OCI-LY3 (cell line): Measurements from ENCODE around the gene RANBP3.
"Not testable (repeated sequence)": the region's sequence is repeated elsewhere in the genome, so short reads cannot be mapped to it uniquely, and the experiment has no call there.

Experiments used
- H2AFZ ChIP-seq: fragments of 200-600, 300-600 bp; shearing (Covaris generic); 2 replicates; pipeline ENCODE4 v1.6.0; 2014; ENCODE audit warnings: antibody characterized with exemption, low read depth, low read length
- H3K27ac ChIP-seq: fragments of 200-600, 300-600 bp; sonication (generic); 2 replicates; pipeline ENCODE4 v1.5.1; 2014; ENCODE audit warnings: mild to moderate bottlenecking, low read length, moderate library complexity, mixed read lengths
- H3K27me3 ChIP-seq: fragments of 200-600, 300-600 bp; sonication (generic); 2 replicates; pipeline ENCODE4 v1.6.1; 2014; ENCODE audit warnings: low read depth, low read length, mixed read lengths
- H3K36me3 ChIP-seq: fragments of 200-600, 300-600 bp; sonication (generic); replicated peaks from 2 replicates; pipeline ENCODE3; 2014; ENCODE audit warnings: low read depth, low read length, mixed read lengths
- H3K4me1 ChIP-seq: fragments of 300-600, 200-600 bp; sonication (generic); 2 replicates; pipeline ENCODE4 v1.6.1; 2014; ENCODE audit warnings: low read length, mixed read lengths
- H3K4me2 ChIP-seq: fragments of 200-600, 300-600 bp; sonication (generic); 2 replicates; pipeline ENCODE4 v1.6.1; 2014; ENCODE audit warnings: low read length, mixed read lengths
- H3K4me3 ChIP-seq: fragments of 300-600, 200-600 bp; sonication (generic); 2 replicates; pipeline ENCODE4 v1.5.1; 2014; ENCODE audit warnings: antibody characterized with exemption, mild to moderate bottlenecking, low read length, moderate library complexity
- H3K79me2 ChIP-seq: fragments of 300-600, 200-600 bp; shearing (Covaris generic); 2 replicates; pipeline ENCODE4 v1.6.1; 2014; ENCODE audit warnings: mild to moderate bottlenecking, low read length, mixed read lengths
- H3K9ac ChIP-seq: fragments of 300-600, 200-600 bp; shearing (Covaris generic); 2 replicates; pipeline ENCODE4 v1.6.0; 2014; ENCODE audit warnings: mild to moderate bottlenecking, low read length, moderate library complexity
- H3K9me3 ChIP-seq: fragments of 200-600, 300-600 bp; shearing (Covaris generic); 2 replicates; pipeline ENCODE4 v1.6.1; 2014; ENCODE audit warnings: low read length, mixed read lengths; ENCODE audit not compliant: insufficient read depth
- H4K20me1 ChIP-seq: fragments of 200-600, 300-600 bp; sonication (generic); 2 replicates; pipeline ENCODE4 v1.6.1; 2016; ENCODE audit warnings: low read length, mixed read lengths; ENCODE audit not compliant: insufficient read depth
- EZH2phosphoT487 ChIP-seq: fragments of 200-600 bp; shearing (Covaris generic); IDR thresholded peaks from 2 replicates; pipeline ENCODE4 v1.6.1; 2018; ENCODE audit warnings: antibody characterized with exemption, mixed run types, low read depth
- TF ChIP-seq, protein P1 (sequence below): fragments of 200-600, 300-600 bp; sonication (generic); IDR thresholded peaks from 2 replicates; pipeline ENCODE4 v1.5.1; 2014; ENCODE audit warnings: antibody characterized with exemption, low read length, low read depth

RANBP3 gene, protein sequence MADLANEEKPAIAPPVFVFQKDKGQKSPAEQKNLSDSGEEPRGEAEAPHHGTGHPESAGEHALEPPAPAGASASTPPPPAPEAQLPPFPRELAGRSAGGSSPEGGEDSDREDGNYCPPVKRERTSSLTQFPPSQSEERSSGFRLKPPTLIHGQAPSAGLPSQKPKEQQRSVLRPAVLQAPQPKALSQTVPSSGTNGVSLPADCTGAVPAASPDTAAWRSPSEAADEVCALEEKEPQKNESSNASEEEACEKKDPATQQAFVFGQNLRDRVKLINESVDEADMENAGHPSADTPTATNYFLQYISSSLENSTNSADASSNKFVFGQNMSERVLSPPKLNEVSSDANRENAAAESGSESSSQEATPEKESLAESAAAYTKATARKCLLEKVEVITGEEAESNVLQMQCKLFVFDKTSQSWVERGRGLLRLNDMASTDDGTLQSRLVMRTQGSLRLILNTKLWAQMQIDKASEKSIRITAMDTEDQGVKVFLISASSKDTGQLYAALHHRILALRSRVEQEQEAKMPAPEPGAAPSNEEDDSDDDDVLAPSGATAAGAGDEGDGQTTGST

GRCh38 chr19:5977785-5978605 lies at the start of gene RANBP3:
RANBP3 (minus strand) TSS chr19:5978140; CDS start chr19:5978082, 58 bp downstream.
- H3K9ac ChIP-seq = peak within 1 kb of the TSS; percentile 96
- TF ChIP-seq, protein P1, sequence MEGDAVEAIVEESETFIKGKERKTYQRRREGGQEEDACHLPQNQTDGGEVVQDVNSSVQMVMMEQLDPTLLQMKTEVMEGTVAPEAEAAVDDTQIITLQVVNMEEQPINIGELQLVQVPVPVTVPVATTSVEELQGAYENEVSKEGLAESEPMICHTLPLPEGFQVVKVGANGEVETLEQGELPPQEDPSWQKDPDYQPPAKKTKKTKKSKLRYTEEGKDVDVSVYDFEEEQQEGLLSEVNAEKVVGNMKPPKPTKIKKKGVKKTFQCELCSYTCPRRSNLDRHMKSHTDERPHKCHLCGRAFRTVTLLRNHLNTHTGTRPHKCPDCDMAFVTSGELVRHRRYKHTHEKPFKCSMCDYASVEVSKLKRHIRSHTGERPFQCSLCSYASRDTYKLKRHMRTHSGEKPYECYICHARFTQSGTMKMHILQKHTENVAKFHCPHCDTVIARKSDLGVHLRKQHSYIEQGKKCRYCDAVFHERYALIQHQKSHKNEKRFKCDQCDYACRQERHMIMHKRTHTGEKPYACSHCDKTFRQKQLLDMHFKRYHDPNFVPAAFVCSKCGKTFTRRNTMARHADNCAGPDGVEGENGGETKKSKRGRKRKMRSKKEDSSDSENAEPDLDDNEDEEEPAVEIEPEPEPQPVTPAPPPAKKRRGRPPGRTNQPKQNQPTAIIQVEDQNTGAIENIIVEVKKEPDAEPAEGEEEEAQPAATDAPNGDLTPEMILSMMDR = no peak
- TF ChIP-seq EZH2phosphoT487 = no peak
- H4K20me1 ChIP-seq = peaks cover 23% of the 10 kb centered on the region
- peaks cover 39% of the 10 kb centered on the region for H3K36me3 ChIP-seq
- H3K9me3 ChIP-seq = no peaks in the 10 kb centered on the region
- H3K4me2 ChIP-seq = peak within 1 kb of the TSS; percentile 100
- peak within 1 kb of the TSS; percentile 75 for H3K27ac ChIP-seq
- peaks cover 78% of the 10 kb centered on the region for H3K79me2 ChIP-seq
- peaks cover 51% of the 10 kb centered on the region for H3K4me1 ChIP-seq
- peak within 1 kb of the TSS; percentile 45; the same call in 1 of the 2 replicates for H2AFZ ChIP-seq
- peak within 1 kb of the TSS; percentile 98 for H3K4me3 ChIP-seq
- H3K27me3 ChIP-seq = no peaks in the 10 kb centered on the region

GRCh38 chr19:6026390-6027227 lies 48.7 kb upstream of the RANBP3 start:
- no peaks in the 10 kb centered on the region for H3K36me3 ChIP-seq
- H3K4me3 ChIP-seq = no peak overlapping the region
- H3K79me2 ChIP-seq = no peaks in the 10 kb centered on the region
- no peak overlapping the region for H3K4me2 ChIP-seq
- no peak overlapping the region for H2AFZ ChIP-seq
- no peak overlapping the region for H3K27ac ChIP-seq
- no peaks in the 10 kb centered on the region for H3K27me3 ChIP-seq
- H3K4me1 ChIP-seq = peaks cover 6% of the 10 kb centered on the region
- TF ChIP-seq, protein P1 = no peak
- no peak overlapping the region for H3K9ac ChIP-seq
- H4K20me1 ChIP-seq = no peaks in the 10 kb centered on the region
- H3K9me3 ChIP-seq = no peaks in the 10 kb centered on the region

DNA sequence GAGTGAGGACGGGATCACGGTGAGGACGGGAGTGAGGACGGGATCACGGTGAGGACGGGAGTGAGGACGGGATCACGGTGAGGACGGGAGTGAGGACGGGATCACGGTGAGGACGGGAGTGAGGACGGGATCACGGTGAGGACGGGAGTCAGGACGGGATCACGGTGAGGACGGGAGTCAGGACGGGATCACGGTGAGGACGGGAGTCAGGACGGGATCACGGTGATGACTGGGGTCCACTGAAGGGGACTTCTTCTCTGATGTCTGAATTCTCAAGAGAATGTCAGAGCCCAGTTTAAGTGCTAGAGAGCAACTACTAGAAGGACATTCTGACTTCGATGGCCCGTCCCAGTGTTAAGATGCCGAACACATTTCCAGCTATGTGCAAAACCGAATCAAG lies 46.8 kb upstream of the RANBP3 start:
- not testable (repeated sequence) for H4K20me1 ChIP-seq, H3K27me3 ChIP-seq, H3K36me3 ChIP-seq, H3K9me3 ChIP-seq, H3K4me1 ChIP-seq, H2AFZ ChIP-seq, H3K4me2 ChIP-seq, H3K4me3 ChIP-seq, H3K9ac ChIP-seq, H3K27ac ChIP-seq, H3K79me2 ChIP-seq

GRCh38 chr19:6023936-6024335 lies 46.0 kb upstream of the RANBP3 start:
- H2AFZ ChIP-seq = no peak overlapping the region
- H3K9me3 ChIP-seq = no peaks in the 10 kb centered on the region
- H4K20me1 ChIP-seq = no peaks in the 10 kb centered on the region
- no peaks in the 10 kb centered on the region for H3K79me2 ChIP-seq
- no peak overlapping the region for H3K27ac ChIP-seq
- H3K9ac ChIP-seq = no peak overlapping the region
- TF ChIP-seq, protein P1 = no peak
- no peak for TF ChIP-seq EZH2phosphoT487
- H3K36me3 ChIP-seq = no peaks in the 10 kb centered on the region
- H3K27me3 ChIP-seq = no peaks in the 10 kb centered on the region
- peaks cover 6% of the 10 kb centered on the region; the same call in 1 of the 2 replicates for H3K4me1 ChIP-seq
- H3K4me2 ChIP-seq = no peak overlapping the region
- H3K4me3 ChIP-seq = no peak overlapping the region
